Measurements from ENCODE around the gene STARD5. TPM values are rescaled to one million over a fixed set of nuclear protein-coding genes. Genes with fewer than 3 reads are reported as not detected.

The STARD5 gene
- total RNA-seq, 4 donors from 2014 or later: 54.6 to 88.2 (median 67.4) TPM

GRCh38 chr15:81296673-81297072, 27.3 kb downstream of the STARD5 start:
- Histone ChIP-seq H3K4me1 (peaks cover 47% of the 10 kb centered on the region), H3K36me3 (peaks cover 19% of the 10 kb centered on the region), H3K27ac (peak overlapping the region; percentile 34), H3K9me3 (no peaks in the 10 kb centered on the region), H3K4me3 (peak overlapping the region; percentile 28), H3K27me3 (no peaks in the 10 kb centered on the region)
- TF ChIP-seq POLR2A (IDR thresholded peaks at IDR 0.05) (peak in 1 of 2 donors; percentile 42), EP300 (IDR thresholded peaks at IDR 0.05) (no peak), POLR2AphosphoS5 (IDR thresholded peaks at IDR 0.05) (peak in 1 of 3 donors; percentile 7)
- WGBS: 65% methylated on average over 11 of the region's 11 CpGs
- peak in 1 of 2 donors; percentile 58 for DNase-seq (ENCODE audit: low spot score in 2 of 2)

GRCh38 chr15:81296186-81296585, 27.8 kb downstream of the STARD5 start:
- Histone ChIP-seq H3K4me3 (no peak overlapping the region), H3K4me1 (peaks cover 47% of the 10 kb centered on the region)
- 75% methylated on average over 2 of the region's 2 CpGs for WGBS

DNA sequence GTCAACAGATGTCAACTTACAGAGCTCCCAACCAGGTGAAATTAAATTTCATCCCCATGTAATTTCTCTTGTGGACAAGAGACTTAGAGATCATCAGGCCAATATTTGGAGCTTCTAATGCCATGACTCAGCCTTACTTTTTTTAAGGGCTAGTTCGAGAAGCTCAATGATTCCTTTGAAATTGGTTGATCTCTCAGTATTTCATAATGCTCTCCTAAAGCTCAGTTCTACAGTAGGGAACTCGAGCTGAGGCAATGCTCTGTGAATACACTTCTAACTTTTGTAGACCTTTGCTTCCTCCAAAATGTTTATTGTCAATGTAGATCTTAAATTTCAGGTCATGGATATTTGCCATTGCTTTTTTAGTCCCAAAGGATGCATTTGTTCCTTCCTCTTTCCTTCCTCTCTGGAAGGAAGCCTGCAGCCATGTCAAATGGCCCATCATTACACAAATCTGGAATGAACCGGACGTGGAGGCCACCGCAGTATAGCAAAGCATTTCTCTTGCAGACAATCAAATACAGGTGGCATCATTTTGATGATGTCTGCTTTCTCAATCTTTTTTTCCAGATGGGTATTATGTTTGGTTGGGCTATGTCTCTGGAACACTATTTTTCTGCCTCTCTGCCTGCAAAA, 28.3 kb downstream of the STARD5 start:
- no peak overlapping the region for H3K4me3 ChIP-seq
- TF ChIP-seq POLR2AphosphoS5 (IDR thresholded peaks at IDR 0.05) (no peak), CTCF (IDR thresholded peaks at IDR 0.05) (no peak), POLR2A (IDR thresholded peaks at IDR 0.05) (no peak), EP300 (IDR thresholded peaks at IDR 0.05) (no peak)
- no peak for DNase-seq (ENCODE audit: low spot score in 2 of 2)
- 63% methylated on average over 5 of the region's 5 CpGs for WGBS
- H3K27me3 ChIP-seq: no peaks in the 10 kb centered on the region
- H3K27ac ChIP-seq: peak overlapping the region; percentile 34
- H3K4me1 ChIP-seq: peaks cover 47% of the 10 kb centered on the region
- H3K36me3 ChIP-seq: peaks cover 8% of the 10 kb centered on the region
- no peaks in the 10 kb centered on the region for H3K9me3 ChIP-seq

More at GRCh38 chr15:81296186-81296585, 27.8 kb downstream of the STARD5 start:
- TF ChIP-seq EP300 (IDR thresholded peaks at IDR 0.05): no peak
- no peak for TF ChIP-seq CTCF (IDR thresholded peaks at IDR 0.05)
- no peak for TF ChIP-seq POLR2A (IDR thresholded peaks at IDR 0.05)
- no peak for TF ChIP-seq POLR2AphosphoS5 (IDR thresholded peaks at IDR 0.05)
- Histone ChIP-seq H3K27ac (peak overlapping the region; percentile 34), H3K27me3 (no peaks in the 10 kb centered on the region), H3K9me3 (no peaks in the 10 kb centered on the region), H3K36me3 (peaks cover 14% of the 10 kb centered on the region)
- DNase-seq (ENCODE audit: low spot score in 2 of 2): peak in 1 of 2 donors; percentile 22

DNA sequence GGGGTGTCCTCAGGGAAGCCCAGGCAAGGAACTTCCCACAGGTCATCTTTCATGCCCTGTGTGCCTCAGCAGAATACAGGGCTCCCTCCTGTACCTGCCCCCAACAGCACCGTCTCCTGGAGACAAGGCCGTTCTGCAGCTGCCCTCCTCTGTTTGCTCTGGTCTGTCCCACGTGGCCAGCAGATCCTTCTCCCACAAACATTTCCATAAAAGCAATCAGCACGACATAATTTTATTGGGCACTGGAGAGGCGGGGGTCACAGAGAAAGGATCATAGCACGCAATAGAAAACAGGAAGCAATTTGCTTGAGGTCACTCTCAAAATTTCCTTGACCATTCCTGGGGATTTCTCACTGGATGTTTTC, 29.4 kb downstream of the STARD5 start:
- no peak for TF ChIP-seq POLR2AphosphoS5 (IDR thresholded peaks at IDR 0.05)
- no peak for TF ChIP-seq EP300 (IDR thresholded peaks at IDR 0.05)
- no peak for TF ChIP-seq POLR2A (IDR thresholded peaks at IDR 0.05)
- no peak for TF ChIP-seq CTCF (IDR thresholded peaks at IDR 0.05)
- WGBS: 55% methylated on average over 6 of the region's 6 CpGs
- H3K36me3 ChIP-seq: peaks cover 7% of the 10 kb centered on the region
- no peak overlapping the region for H3K4me3 ChIP-seq
- DNase-seq (ENCODE audit: low spot score in 2 of 2): no peak
- H3K9me3 ChIP-seq: no peaks in the 10 kb centered on the region
- peaks cover 47% of the 10 kb centered on the region for H3K4me1 ChIP-seq
- H3K27ac ChIP-seq: no peak overlapping the region
- no peaks in the 10 kb centered on the region for H3K27me3 ChIP-seq

DNA sequence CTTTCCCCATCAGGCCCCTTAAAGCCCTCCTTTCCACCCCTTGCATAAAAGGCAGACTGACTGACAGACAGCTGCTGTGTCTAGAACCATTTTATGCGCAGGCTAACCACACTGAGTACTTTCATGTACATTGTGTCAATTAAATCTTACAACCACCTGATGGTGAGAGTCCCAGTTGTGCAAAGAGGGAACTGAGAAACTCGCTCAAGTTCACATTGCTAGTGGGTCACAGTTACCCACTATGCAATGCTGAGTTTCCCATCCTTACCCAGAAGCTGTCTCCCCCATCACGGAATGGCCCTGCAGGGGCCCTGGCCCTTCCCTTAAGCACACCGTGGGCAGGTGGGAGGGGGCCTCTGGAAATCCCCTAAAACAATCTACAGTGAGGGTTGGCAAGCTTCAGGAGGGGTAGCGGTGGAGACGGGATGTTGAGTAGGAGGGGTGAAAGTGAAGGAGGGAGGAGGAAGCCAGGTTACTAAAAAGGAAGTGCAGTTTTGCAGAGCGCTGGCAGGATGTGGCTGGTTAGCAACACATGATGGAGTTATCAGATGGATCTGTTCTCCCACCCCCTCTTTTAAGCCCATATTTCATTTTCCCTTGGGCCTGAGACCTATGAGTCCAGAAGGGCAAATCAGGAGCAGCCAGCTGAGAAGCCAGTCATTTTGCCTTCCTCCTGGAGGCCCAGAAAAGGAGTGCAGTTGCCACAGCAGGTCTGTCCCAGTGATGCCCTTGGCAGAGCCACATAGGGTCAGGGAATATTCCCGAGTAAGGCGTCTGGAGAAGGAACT, 30.0 kb downstream of the STARD5 start:
- H3K4me3 ChIP-seq: no peak overlapping the region
- DNase-seq (ENCODE audit: low spot score in 2 of 2): no peak
- no peaks in the 10 kb centered on the region for H3K9me3 ChIP-seq
- H3K27ac ChIP-seq: no peak overlapping the region
- TF ChIP-seq CTCF (IDR thresholded peaks at IDR 0.05) (no peak), EP300 (IDR thresholded peaks at IDR 0.05) (no peak), POLR2A (IDR thresholded peaks at IDR 0.05) (peak in 1 of 2 donors; percentile 25), POLR2AphosphoS5 (IDR thresholded peaks at IDR 0.05) (no peak)
- WGBS: 65% methylated on average over 9 of the region's 9 CpGs
- H3K36me3 ChIP-seq: peaks cover 7% of the 10 kb centered on the region
- H3K4me1 ChIP-seq: peaks cover 47% of the 10 kb centered on the region
- H3K27me3 ChIP-seq: no peaks in the 10 kb centered on the region
